DND-41 (cell line): ENCODE measurements around the gene CKLF.

Experiments used
- EZH2 ChIP-seq: IDR thresholded peaks from 3 replicates; pipeline ENCODE4 v1.6.1; 2012; ENCODE audit warnings: borderline replicate concordance, low read depth, mild to moderate bottlenecking, moderate library complexity, low read length, inconsistent platforms; ENCODE audit not compliant: severe bottlenecking
- TF ChIP-seq, protein P1 (sequence below): IDR thresholded peaks from 2 replicates; pipeline ENCODE4 v1.5.1; 2012; ENCODE audit warnings: borderline replicate concordance, low read length, moderate library complexity, mild to moderate bottlenecking; ENCODE audit not compliant: poor library complexity, severe bottlenecking; ENCODE audit errors: extremely low read depth

GRCh38 chr16:66536525-66536924 is 15.9 kb upstream of the CKLF start:
- TF ChIP-seq, protein P1, sequence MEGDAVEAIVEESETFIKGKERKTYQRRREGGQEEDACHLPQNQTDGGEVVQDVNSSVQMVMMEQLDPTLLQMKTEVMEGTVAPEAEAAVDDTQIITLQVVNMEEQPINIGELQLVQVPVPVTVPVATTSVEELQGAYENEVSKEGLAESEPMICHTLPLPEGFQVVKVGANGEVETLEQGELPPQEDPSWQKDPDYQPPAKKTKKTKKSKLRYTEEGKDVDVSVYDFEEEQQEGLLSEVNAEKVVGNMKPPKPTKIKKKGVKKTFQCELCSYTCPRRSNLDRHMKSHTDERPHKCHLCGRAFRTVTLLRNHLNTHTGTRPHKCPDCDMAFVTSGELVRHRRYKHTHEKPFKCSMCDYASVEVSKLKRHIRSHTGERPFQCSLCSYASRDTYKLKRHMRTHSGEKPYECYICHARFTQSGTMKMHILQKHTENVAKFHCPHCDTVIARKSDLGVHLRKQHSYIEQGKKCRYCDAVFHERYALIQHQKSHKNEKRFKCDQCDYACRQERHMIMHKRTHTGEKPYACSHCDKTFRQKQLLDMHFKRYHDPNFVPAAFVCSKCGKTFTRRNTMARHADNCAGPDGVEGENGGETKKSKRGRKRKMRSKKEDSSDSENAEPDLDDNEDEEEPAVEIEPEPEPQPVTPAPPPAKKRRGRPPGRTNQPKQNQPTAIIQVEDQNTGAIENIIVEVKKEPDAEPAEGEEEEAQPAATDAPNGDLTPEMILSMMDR: no peak
- no peak for TF ChIP-seq EZH2
